T-helper 2 cell treated with Interferon-gamma antibody and Interleukin-4, amounts not matched to agents 100 ng/mL and 5 ng/mL, for 36 hours (primary cell): ENCODE measurements around the gene WDR20. TPM values are rescaled to one million over a fixed set of nuclear protein-coding genes. Genes with fewer than 3 reads are reported as not detected.
"Not testable (repeated sequence)": the region's sequence is repeated elsewhere in the genome, so short reads cannot be mapped to it uniquely, and the experiment has no call there.

Source experiments
- intact Hi-C: fragments of 100-400 bp; cut with micrococcal nuclease; formaldehyde crosslinking; loops from one replicate; pipeline ENCODE4 v1.15.1; 2023
- total RNA-seq: library from RNA; stranded (reverse); gene quantifications from 2 replicates; pipeline ENCODE4 v1.2.3, GENCODE V29; 2022

Gene WDR20
- total RNA-seq, 1 donor from 2014 or later: 36.0 TPM

GRCh38 chr14:102234331-102235264, 94.9 kb downstream of the WDR20 start:
- intact Hi-C loops: loop anchor here (2.0 kb wide), 1 partner anchor 80 kb away; no protein-coding TSS in a partner anchor

- intact Hi-C loops: loop anchor here (2.0 kb wide), 1 partner anchor 79 kb away; no protein-coding TSS in a partner anchor
Measured at GRCh38 chr14:102235275-102235897, 95.7 kb downstream of the WDR20 start.

DNA sequence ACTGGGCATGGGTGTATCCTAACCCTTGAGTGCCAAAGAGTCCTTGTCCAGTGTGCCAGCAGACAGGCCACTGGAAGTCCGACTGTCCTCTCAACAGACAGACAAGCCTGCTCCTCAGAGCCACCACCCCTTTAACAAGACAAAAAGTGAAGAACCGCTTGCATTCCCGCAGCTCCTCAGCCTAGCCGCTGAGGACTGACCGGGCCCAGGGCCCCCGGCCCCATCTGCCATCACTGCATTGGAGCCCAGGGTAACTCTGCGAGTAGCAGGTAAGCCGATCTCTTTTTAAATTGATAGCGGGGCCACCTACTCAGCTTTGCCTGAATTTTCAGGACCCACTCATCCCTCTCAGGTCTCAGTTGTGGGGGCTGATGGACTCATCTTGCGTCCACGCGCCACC, 96.3 kb downstream of the WDR20 start:
- intact Hi-C loops: no loop called here

DNA sequence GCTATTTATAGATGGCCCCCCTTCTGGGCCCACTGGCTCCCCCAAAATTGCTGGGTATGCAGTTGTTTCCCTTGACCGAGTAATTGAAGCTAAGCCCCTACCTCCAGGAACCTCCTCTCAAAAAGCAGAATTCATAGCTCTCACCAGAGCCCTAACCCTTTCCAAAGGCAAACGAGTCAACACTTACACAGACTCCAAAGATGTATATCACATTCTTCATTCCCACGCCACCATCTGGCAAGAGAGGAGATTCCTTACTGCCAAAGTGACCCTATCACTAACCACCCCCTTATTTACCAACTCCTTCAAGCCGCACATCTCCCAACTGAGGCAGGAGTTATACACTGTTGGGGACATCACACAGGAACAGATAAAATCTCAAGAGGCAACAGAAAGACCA, 98.4 kb downstream of the WDR20 start:
- intact Hi-C loops: no loop called here

DNA sequence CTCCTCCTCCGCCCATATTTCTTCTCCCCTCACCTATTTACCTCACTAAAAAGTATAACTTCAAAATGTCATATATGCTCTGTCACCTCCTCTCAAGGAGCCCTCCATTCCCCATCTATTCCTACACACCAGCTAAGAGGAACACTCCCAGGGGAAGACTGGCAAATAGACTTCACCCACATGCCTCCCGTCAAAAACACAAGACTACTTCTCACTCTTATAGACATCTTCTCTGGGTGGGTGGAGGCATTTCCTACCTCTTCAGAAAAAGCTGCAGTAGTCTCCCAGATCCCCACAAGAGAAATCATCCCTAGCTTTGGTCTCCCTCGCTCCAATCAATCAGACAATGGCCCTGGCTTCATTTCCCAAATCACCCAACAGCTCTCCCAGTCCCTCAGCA, 99.1 kb downstream of the WDR20 start:
- intact Hi-C loops: no loop called here

DNA sequence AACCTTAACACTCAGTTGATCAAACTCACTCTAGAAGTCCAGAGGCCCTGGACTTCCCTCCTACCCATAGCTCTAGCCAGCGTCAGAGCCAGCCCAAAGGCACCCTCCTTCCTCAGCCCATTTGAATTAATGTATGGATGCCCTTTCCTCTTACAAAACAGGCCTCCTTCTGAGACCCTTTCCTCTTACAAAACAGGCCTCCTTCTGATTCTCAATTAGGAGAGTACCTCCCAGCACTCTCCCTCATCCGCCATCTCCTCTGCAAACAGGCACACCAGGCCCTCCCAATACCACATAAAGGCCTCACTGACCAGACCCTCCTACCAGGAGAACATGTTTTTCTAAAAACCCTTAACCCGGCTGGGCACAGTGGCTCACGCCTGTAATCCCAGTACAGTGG, 99.5 kb downstream of the WDR20 start:
- intact Hi-C loops: no loop called here

GRCh38 chr14:102240481-102240880, 100.8 kb downstream of the WDR20 start:
- intact Hi-C loops: not testable (repeated sequence)

DNA sequence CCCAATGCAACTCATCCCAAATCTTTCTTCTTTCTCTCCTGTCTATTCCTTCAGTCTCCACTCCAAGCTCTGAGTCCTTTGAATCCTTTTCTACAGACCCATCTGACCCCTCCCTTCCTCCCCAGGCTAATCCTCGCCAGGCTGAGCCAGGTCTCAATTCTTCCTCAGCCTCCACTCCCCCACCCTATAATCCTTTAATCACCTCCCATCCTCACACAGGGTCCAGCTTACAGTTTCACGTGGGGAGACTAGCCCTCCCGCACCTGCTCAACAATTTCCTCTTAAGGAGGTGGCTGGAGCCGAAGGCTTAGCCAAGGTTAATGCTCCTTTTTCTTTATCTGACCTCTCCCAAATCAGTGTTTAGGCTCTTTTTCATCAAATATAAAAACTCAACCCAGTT, 101.5 kb downstream of the WDR20 start:
- intact Hi-C loops: no loop called here

- intact Hi-C loops: not testable (repeated sequence)
Measured at GRCh38 chr14:102243795-102244194, 104.1 kb downstream of the WDR20 start.

GRCh38 chr14:102246071-102246470, 106.4 kb downstream of the WDR20 start:
- intact Hi-C loops: no loop called here

- intact Hi-C loops: no loop called here
Measured at GRCh38 chr14:102248121-102248520, 108.4 kb downstream of the WDR20 start.

DNA sequence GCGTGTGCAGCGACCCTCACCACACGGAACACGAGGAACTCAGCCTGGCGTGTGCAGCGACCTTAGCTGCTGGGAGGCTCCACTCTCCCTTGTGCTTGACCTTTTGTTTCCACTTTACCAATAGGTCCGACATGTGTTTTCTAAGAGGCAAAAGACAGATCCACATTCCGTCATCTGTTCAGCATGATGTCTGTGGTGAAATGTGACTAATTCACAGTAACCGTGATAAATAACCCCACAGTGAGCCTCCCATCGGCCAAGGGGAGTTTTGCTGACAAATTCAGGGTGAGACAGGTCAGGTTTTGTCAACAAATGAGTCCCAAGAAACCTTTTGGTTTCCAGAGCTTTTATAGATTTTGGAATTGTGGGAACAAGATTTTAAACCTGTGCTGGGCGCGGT, 109.3 kb downstream of the WDR20 start:
- intact Hi-C loops: no loop called here

GRCh38 chr14:102249981-102250380, 110.3 kb downstream of the WDR20 start:
- intact Hi-C loops: no loop called here

DNA sequence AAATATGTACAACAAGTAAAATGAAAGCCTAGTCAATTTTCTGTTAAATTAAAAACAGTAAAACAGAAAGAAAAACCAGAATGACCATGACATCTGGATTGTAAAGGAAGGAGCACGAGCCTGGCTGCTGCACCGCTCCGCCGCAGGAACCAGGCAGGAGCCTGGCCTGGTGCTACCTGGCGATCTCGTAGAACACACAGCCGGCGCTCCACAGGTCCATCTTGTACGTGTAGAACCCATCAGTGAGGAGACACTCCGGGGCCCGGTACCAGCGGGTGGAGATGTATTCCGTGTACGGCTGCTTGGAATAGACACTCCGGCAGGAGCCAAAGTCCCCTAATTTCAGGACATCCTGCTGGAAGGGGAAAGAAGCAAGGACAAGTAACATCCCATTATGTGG, 110.9 kb downstream of the WDR20 start:
- intact Hi-C loops: no loop called here

GRCh38 chr14:102251161-102251560, 111.5 kb downstream of the WDR20 start:
- intact Hi-C loops: no loop called here

- intact Hi-C loops: no loop called here
Measured at GRCh38 chr14:102252834-102253801, 113.4 kb downstream of the WDR20 start.

DNA sequence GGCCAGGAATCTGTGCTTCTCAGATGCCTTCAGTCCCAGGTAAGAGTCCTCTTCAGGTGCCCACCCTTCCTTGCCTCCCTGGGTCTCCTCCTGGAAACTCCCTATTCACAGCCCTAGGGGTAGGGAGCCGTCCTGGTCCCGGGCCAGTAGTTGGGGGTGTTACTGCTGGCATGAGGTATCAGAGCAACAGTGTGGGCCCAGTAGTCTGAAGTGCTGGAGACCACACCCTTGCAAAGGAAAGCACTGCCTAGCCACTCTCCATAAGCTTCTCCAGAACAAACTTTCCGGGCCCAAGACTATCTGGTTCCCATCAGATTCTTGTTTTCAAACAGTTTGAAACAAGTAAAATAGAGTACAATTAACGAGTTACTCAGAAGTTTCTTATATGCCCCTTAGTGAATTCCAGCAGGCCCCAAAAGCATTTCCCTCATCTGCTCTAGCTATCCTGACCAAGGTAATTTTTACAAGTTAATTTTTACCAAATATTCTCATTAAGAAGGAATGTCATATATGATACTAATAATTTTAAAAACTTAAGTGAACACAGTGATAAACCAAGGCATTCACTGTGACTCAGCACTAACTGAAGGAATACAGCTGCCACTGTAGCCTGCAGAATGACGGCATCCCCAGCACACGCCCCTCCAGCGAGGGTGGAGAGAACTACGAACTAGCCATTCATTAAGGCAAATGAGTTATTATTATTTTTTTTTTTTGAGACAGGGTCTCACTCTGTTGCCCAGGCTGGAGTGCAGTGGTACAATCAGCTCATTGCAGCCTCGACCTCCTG, 115.9 kb downstream of the WDR20 start:
- intact Hi-C loops: no loop called here

- intact Hi-C loops: no loop called here
Measured at GRCh38 chr14:102256716-102257115, 117.0 kb downstream of the WDR20 start.

- intact Hi-C loops: no loop called here
Measured at GRCh38 chr14:102258136-102258535, 118.4 kb downstream of the WDR20 start.
